GM12878 (cell line): Measurements from ENCODE around the gene PIGM. TPM values are rescaled to one million over a fixed set of nuclear protein-coding genes. Genes with fewer than 3 reads are reported as not detected.

Source experiments
- ATAC-seq: fragments of 200-7000 bp; cut with Tn5 transposase; 3 replicates; pipeline ENCODE4 v1.9.1; 2020; ENCODE audit warnings: mild to moderate bottlenecking, moderate library complexity
- BruUV-seq: library from RNA; stranded (reverse); fragments of 400-500 nt; replicated peaks from 2 replicates; lab custom pipeline; 2021; lab: Mats Ljungman, UMichigan
- CTCF ChIA-PET: fragments of 300-600 bp; sonication (Branson Sonifier 250); formaldehyde crosslinking; extraction: SDS; loops from one replicate; lab custom pipeline; 2021; ENCODE audit warnings: inconsistent platforms; lab: Yijun Ruan, JAX
- POLR2A ChIA-PET: fragments of 350-600 bp; formaldehyde crosslinking; extraction: SDS; loops from one replicate; lab custom pipeline; 2021; ENCODE audit warnings: inconsistent platforms; lab: Charles Lee
- RAD21 ChIA-PET: fragments of 300-600 bp; sonication (Branson Sonifier 250); formaldehyde crosslinking; loops from one replicate; lab custom pipeline; 2023; ENCODE audit warnings: antibody characterized with exemption; ENCODE audit not compliant: unreplicated experiment; lab: Charles Lee
- SMC1A ChIA-PET: fragments of 300-600 bp; sonication (Branson Sonifier 250); formaldehyde crosslinking; loops from one replicate; lab custom pipeline; 2023; ENCODE audit not compliant: unreplicated experiment, uncharacterized antibody; lab: Charles Lee
- DNase-seq: peaks from one replicate; pipeline ENCODE4 v3.0.0-alpha.2; 2011; ENCODE audit warnings: low read depth, low spot score
- FAIRE-seq: peaks from 3 replicates; lab custom pipeline; 2011; peaks lifted over from hg19 to GRCh38; lab: Jason Lieb, UNC
- H2AFZ ChIP-seq: 2 replicates; pipeline ENCODE4 v1.6.0; 2011; ENCODE audit warnings: low read depth, low read length, control low read depth; ENCODE audit not compliant: control insufficient read depth
- H3K27ac ChIP-seq: 2 replicates; pipeline ENCODE4 v1.5.1; 2011; ENCODE audit warnings: control low read depth; ENCODE audit not compliant: control insufficient read depth, insufficient read depth
- H3K27me3 ChIP-seq, 2 experiments: replicated peaks in 1 of 2; 2 replicates each; pipeline versions ENCODE4 v1.6.0 to v1.6.1; 2011; ENCODE audit warnings: low read length in 1 of 2; ENCODE audit not compliant: control insufficient read depth in 2 of 2, insufficient read depth in 2 of 2
- H3K36me3 ChIP-seq, 2 experiments: 2 replicates each; pipeline ENCODE4 v1.5.1; 2011; ENCODE audit warnings: low read length in 1 of 2; ENCODE audit not compliant: control insufficient read depth in 2 of 2, insufficient read depth in 2 of 2
- H3K4me1 ChIP-seq: 2 replicates; pipeline ENCODE4 v1.6.1; 2011; ENCODE audit warnings: mild to moderate bottlenecking, low read length, moderate library complexity, mixed read lengths; ENCODE audit not compliant: control insufficient read depth, insufficient read depth
- H3K4me2 ChIP-seq: 2 replicates; pipeline ENCODE4 v1.6.0; 2011; ENCODE audit warnings: control low read depth; ENCODE audit not compliant: control insufficient read depth, insufficient read depth
- H3K4me3 ChIP-seq: fragments of 200-600 bp; sonication (generic); 2 replicates; pipeline ENCODE4 v1.5.1; 2016
- H3K79me2 ChIP-seq: 2 replicates; pipeline ENCODE4 v1.6.0; 2011; ENCODE audit warnings: low read length; ENCODE audit not compliant: control insufficient read depth, insufficient read depth
- H3K9ac ChIP-seq: 2 replicates; pipeline ENCODE4 v1.8.0; 2011; ENCODE audit warnings: low read length, control low read depth, mixed read lengths; ENCODE audit not compliant: control insufficient read depth, insufficient read depth
- H3K9me3 ChIP-seq: replicated peaks from 3 replicates; pipeline ENCODE4 v1.5.1; 2011; ENCODE audit warnings: mild to moderate bottlenecking, low read length; ENCODE audit not compliant: control insufficient read depth, insufficient read depth
- H4K20me1 ChIP-seq: 2 replicates; pipeline ENCODE4 v1.6.0; 2011; ENCODE audit not compliant: control insufficient read depth, insufficient read depth
- ASH2L ChIP-seq: fragments of 300-600, 200-600 bp; sonication (generic); IDR thresholded peaks from 2 replicates; pipeline ENCODE4 v1.6.1; 2017; ENCODE audit warnings: low read depth, mild to moderate bottlenecking, borderline replicate concordance
- ATF7 ChIP-seq: fragments of 450-650 bp; IDR thresholded peaks from 2 replicates; pipeline ENCODE4 v1.6.1; 2016; ENCODE audit warnings: low read depth, mild to moderate bottlenecking
- CBX5 ChIP-seq: sonication (generic); IDR thresholded peaks from 2 replicates; pipeline ENCODE4 v1.6.1; 2016; ENCODE audit warnings: low read depth, moderate library complexity, mild to moderate bottlenecking, inconsistent platforms
- FOXK2 ChIP-seq: fragments of 450-650 bp; IDR thresholded peaks from 2 replicates; pipeline ENCODE4 v1.6.1; 2017; ENCODE audit warnings: mild to moderate bottlenecking, moderate library complexity
- HDAC2 ChIP-seq: fragments of 200-600 bp; sonication (generic); IDR thresholded peaks from 2 replicates; pipeline ENCODE4 v1.6.1; 2017
- MEF2B ChIP-seq: fragments of 450-650 bp; IDR thresholded peaks from 2 replicates; pipeline ENCODE4 v1.6.1; 2018; ENCODE audit warnings: mild to moderate bottlenecking, moderate library complexity; ENCODE audit not compliant: partially characterized antibody, poor library complexity, severe bottlenecking
- RAD21 ChIP-seq: IDR thresholded peaks from 2 replicates; pipeline ENCODE4 v1.6.1; 2011; ENCODE audit warnings: mild to moderate bottlenecking, low read depth, low read length, moderate library complexity; ENCODE audit not compliant: insufficient read depth
- RCOR1 ChIP-seq: conservative IDR thresholded peaks from 2 replicates; pipeline ENCODE4 v1.6.1; 2012; ENCODE audit warnings: low read depth, low read length, improper control_type of control experiment
- SRF ChIP-seq, 2 experiments: IDR thresholded peaks; 2 replicates each; pipeline ENCODE4 v1.6.1; 2011; ENCODE audit warnings: low read depth in 2 of 2, low read length in 2 of 2, mild to moderate bottlenecking in 1 of 2, moderate library complexity in 1 of 2
- WGBS: methylation state at CpG from one replicate; pipeline ENCODE4 v1.1.6; 2016; ENCODE audit warnings: low lambda C conversion rate; ENCODE audit not compliant: insufficient replicate concordance, insufficient coverage; ENCODE audit errors: missing lambda C conversion rate; 5-methylcytosine and 5-hydroxymethylcytosine counted together
- in situ Hi-C: fragments of 300-500 bp; cut with MboI; formaldehyde crosslinking; loops from 9 replicates; pipeline ENCODE4 v1.14.3; 2018; ENCODE audit warnings: mixed read lengths
- intact Hi-C: fragments of 100-400 bp; cut with micrococcal nuclease; formaldehyde crosslinking; loops from one replicate; pipeline ENCODE4 v1.14.2; 2022; ENCODE audit not compliant: unreplicated experiment
- polyA plus RNA-seq, 11 experiments: library from polyadenylated mRNA; depleted of rRNA in 4 of 11; unstranded in 6 of 11; stranded (reverse) in 5 of 11; fragments of >200 nt; fragmentation: Nextera tagmentation in 4 of 11; fragmentation: Illumina TruSeq in 1 of 11; extraction: Ambion mirVana in 4 of 11; extraction: Trizol in 1 of 11; gene quantifications; 1 replicate in 1 of 11; 2 replicates in 10 of 11; pipeline versions ENCODE4 v1.2.1 to v1.2.3, GENCODE V29; 2011 to 2016; ENCODE audit warnings: inconsistent platforms in 2 of 11, missing spikeins in 2 of 11, low read depth in 1 of 11
- total RNA-seq, 4 experiments: library from RNA; depleted of rRNA in 3 of 4; stranded (reverse); fragments of >200 nt in 3 of 4; fragmentation: Illumina TruSeq in 1 of 4; extraction: Trizol in 1 of 4; gene quantifications; 2 replicates each; pipeline versions ENCODE4 v1.2.1 to v1.2.3, GENCODE V29; 2013 to 2021
- TF ChIP-seq, protein P1 (sequence below): fragments of 450-650 bp; IDR thresholded peaks from 2 replicates; pipeline ENCODE4 v1.6.1; 2016; ENCODE audit warnings: mild to moderate bottlenecking, moderate library complexity, borderline replicate concordance
- TF ChIP-seq, protein P2 (sequence below): fragments of 450-650 bp; IDR thresholded peaks from 2 replicates; pipeline ENCODE4 v1.6.1; 2017; ENCODE audit warnings: mild to moderate bottlenecking
- TF ChIP-seq, protein P3 (sequence below): IDR thresholded peaks from 2 replicates; pipeline ENCODE4 v1.6.1; 2012; ENCODE audit warnings: improper control_type of control experiment, low read depth, low read length; ENCODE audit not compliant: insufficient replicate concordance

PIGM gene
- total and polyA plus RNA-seq, 10 of the 15 experiments (the other 5 are each of a cell fraction or from before 2014, with no cell fraction given), result 2.6 to 6.1 (median 4.6) TPM

DNA sequence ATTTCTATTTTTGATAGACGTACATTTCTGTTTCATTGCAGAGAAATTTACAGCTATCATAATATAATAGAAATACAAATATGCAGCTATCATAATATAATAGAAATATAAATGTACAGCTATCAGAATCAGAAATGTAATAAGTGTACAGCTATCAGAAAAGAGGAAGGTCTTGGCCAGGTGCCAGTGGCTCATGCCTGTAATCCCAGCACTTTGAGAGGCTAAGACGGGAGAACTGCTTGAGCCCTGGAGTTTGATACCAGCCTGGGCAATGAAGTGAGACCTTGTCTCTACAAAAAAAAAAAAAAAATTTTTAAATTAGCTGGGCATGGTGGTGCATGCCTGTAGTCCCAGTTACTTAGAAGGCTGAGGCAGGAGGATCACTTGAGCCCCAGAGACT is 37.9 kb downstream of the PIGM start (continued):
- TF ChIP-seq, protein P1, sequence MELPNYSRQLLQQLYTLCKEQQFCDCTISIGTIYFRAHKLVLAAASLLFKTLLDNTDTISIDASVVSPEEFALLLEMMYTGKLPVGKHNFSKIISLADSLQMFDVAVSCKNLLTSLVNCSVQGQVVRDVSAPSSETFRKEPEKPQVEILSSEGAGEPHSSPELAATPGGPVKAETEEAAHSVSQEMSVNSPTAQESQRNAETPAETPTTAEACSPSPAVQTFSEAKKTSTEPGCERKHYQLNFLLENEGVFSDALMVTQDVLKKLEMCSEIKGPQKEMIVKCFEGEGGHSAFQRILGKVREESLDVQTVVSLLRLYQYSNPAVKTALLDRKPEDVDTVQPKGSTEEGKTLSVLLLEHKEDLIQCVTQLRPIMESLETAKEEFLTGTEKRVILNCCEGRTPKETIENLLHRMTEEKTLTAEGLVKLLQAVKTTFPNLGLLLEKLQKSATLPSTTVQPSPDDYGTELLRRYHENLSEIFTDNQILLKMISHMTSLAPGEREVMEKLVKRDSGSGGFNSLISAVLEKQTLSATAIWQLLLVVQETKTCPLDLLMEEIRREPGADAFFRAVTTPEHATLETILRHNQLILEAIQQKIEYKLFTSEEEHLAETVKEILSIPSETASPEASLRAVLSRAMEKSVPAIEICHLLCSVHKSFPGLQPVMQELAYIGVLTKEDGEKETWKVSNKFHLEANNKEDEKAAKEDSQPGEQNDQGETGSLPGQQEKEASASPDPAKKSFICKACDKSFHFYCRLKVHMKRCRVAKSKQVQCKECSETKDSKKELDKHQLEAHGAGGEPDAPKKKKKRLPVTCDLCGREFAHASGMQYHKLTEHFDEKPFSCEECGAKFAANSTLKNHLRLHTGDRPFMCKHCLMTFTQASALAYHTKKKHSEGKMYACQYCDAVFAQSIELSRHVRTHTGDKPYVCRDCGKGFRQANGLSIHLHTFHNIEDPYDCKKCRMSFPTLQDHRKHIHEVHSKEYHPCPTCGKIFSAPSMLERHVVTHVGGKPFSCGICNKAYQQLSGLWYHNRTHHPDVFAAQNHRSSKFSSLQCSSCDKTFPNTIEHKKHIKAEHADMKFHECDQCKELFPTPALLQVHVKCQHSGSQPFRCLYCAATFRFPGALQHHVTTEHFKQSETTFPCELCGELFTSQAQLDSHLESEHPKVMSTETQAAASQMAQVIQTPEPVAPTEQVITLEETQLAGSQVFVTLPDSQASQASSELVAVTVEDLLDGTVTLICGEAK, result no peak

DNA sequence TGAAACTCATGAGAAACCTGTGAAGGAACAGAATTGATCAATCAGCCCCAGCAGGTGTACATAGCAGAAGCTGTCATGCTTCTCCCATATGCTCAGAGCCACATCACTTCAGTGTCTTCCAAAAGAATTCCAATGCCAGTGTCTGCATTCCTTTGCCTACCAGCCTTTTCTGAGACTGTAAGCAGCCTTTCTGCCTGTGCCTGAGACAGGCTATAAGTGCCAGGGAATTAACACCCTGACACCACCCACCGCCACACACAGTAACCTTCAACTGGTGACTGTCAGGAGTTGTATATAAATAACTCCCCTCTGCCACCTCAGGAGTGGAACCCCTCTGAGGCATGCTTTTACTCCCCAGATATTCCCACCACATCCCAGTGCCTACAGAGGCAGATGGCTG is 39.6 kb downstream of the PIGM start:
- in situ Hi-C loops (no loop called here), intact Hi-C loops (no loop called here)
- no peak overlapping the region for H3K27ac ChIP-seq
- no peak overlapping the region for H3K4me2 ChIP-seq
- no TSS peak for BruUV-seq
- FAIRE-seq (no peak), ATAC-seq (no peak), DNase-seq (no peak)
- H3K36me3 ChIP-seq, result no peaks in the 10 kb centered on the region
- ChIA-PET RAD21 (no interaction called here), SMC1A (no interaction called here), CTCF (interaction anchor here (0.9 to 1.4 kb wide), 3 partner anchors 9 to 15 kb away, joined by 3 to 9 read pairs (median 5); no protein-coding TSS in a partner anchor), POLR2A (no interaction called here)
- H3K9ac ChIP-seq, result no peak overlapping the region
- no peaks in the 10 kb centered on the region for H3K79me2 ChIP-seq
- no peak overlapping the region for H3K4me3 ChIP-seq
- H3K27me3 ChIP-seq, result no peaks in the 10 kb centered on the region; a peak in 2 of 4 replicates
- no peak overlapping the region for H2AFZ ChIP-seq
- WGBS, result 0% methylated on average over 1 of the region's 1 CpG
- no peaks in the 10 kb centered on the region for H3K4me1 ChIP-seq
- H3K9me3 ChIP-seq, result no peaks in the 10 kb centered on the region
- H4K20me1 ChIP-seq, result no peaks in the 10 kb centered on the region
- TF ChIP-seq, protein P2, sequence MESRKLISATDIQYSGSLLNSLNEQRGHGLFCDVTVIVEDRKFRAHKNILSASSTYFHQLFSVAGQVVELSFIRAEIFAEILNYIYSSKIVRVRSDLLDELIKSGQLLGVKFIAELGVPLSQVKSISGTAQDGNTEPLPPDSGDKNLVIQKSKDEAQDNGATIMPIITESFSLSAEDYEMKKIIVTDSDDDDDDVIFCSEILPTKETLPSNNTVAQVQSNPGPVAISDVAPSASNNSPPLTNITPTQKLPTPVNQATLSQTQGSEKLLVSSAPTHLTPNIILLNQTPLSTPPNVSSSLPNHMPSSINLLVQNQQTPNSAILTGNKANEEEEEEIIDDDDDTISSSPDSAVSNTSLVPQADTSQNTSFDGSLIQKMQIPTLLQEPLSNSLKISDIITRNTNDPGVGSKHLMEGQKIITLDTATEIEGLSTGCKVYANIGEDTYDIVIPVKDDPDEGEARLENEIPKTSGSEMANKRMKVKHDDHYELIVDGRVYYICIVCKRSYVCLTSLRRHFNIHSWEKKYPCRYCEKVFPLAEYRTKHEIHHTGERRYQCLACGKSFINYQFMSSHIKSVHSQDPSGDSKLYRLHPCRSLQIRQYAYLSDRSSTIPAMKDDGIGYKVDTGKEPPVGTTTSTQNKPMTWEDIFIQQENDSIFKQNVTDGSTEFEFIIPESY, result no peak
- TF ChIP-seq HDAC2 (no peak), ASH2L (no peak), MEF2B (no peak), CBX5 (no peak), ATF7 (no peak), RAD21 (no peak), RCOR1 (no peak), FOXK2 (no peak), SRF (IDR thresholded peaks at IDR 0.05; ENCODE audit: low read depth in 2 of 2, low read length in 2 of 2) (no peak)
- TF ChIP-seq, protein P3, sequence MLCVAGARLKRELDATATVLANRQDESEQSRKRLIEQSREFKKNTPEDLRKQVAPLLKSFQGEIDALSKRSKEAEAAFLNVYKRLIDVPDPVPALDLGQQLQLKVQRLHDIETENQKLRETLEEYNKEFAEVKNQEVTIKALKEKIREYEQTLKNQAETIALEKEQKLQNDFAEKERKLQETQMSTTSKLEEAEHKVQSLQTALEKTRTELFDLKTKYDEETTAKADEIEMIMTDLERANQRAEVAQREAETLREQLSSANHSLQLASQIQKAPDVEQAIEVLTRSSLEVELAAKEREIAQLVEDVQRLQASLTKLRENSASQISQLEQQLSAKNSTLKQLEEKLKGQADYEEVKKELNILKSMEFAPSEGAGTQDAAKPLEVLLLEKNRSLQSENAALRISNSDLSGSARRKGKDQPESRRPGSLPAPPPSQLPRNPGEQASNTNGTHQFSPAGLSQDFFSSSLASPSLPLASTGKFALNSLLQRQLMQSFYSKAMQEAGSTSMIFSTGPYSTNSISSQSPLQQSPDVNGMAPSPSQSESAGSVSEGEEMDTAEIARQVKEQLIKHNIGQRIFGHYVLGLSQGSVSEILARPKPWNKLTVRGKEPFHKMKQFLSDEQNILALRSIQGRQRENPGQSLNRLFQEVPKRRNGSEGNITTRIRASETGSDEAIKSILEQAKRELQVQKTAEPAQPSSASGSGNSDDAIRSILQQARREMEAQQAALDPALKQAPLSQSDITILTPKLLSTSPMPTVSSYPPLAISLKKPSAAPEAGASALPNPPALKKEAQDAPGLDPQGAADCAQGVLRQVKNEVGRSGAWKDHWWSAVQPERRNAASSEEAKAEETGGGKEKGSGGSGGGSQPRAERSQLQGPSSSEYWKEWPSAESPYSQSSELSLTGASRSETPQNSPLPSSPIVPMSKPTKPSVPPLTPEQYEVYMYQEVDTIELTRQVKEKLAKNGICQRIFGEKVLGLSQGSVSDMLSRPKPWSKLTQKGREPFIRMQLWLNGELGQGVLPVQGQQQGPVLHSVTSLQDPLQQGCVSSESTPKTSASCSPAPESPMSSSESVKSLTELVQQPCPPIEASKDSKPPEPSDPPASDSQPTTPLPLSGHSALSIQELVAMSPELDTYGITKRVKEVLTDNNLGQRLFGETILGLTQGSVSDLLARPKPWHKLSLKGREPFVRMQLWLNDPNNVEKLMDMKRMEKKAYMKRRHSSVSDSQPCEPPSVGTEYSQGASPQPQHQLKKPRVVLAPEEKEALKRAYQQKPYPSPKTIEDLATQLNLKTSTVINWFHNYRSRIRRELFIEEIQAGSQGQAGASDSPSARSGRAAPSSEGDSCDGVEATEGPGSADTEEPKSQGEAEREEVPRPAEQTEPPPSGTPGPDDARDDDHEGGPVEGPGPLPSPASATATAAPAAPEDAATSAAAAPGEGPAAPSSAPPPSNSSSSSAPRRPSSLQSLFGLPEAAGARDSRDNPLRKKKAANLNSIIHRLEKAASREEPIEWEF, result no peak
